LNCaP clone FGC (cell line): ENCODE measurements around the gene CIP2A.

Source experiments
- DNase-seq: peaks from one replicate; pipeline ENCODE4 v3.0.0-alpha.2; 2011; ENCODE audit warnings: low read depth
- H3K4me3 ChIP-seq: 2 replicates; pipeline ENCODE4 v1.5.1; 2011; ENCODE audit warnings: mild to moderate bottlenecking, low read depth, low read length, control low read depth
- CTCF ChIP-seq: IDR thresholded peaks from 2 replicates; pipeline ENCODE4 v1.5.1; 2012; ENCODE audit warnings: mild to moderate bottlenecking; ENCODE audit not compliant: control insufficient read depth, insufficient read depth; ENCODE audit errors: extremely low read depth

Gene CIP2A

GRCh38 chr3:108518895-108519294 is 70.3 kb downstream of the CIP2A start:
- TF ChIP-seq CTCF = no peak
- DNase-seq = no peak
- H3K4me3 ChIP-seq = no peak overlapping the region

DNA sequence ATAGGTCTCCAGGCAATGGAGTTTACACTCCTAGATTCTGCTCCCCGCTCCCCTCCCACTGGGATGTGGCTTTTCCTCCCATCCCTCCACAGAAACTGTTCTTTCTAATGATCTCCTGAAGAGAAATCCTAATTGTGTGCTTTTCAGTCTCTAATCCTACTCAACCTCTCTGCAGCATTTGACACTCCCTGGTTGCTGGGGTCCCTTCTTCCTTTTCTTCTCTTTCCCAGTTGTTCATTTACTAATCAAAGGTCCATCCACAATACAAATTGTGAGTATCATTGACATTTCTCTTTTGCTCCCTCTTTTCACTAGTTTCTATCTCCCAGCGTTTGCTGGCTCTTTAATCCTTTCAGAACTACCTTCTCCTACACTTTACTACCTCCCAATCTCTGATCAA is 72.4 kb downstream of the CIP2A start:
- DNase-seq = no peak
- H3K4me3 ChIP-seq = no peak overlapping the region
- no peak for TF ChIP-seq CTCF

DNA sequence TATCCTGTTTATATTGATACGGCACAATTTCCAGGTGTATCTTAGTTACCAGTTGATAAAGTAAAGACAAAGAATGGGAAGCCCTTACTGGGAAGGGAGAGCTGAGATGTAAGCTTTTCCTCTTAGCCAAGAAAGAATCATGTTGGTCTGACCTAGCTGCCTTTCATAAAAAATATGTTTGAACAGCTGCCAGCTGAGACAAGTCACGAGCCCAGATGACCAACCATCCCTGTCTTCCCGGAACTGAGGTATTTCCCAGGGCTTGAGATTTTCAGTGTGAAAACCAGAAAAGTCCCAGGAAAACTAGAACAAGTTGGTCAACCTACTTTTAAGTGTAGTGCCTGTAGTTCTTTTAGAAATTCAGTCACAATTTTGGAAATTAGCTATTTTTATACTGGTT is 75.3 kb downstream of the CIP2A start:
- no peak for TF ChIP-seq CTCF
- DNase-seq = no peak

GRCh38 chr3:108512671-108513070 is 76.6 kb downstream of the CIP2A start:
- DNase-seq = no peak
- no peak overlapping the region for H3K4me3 ChIP-seq
- no peak for TF ChIP-seq CTCF

More for the DNA sequence above, 75.3 kb downstream of the CIP2A start:
- no peak overlapping the region for H3K4me3 ChIP-seq

GRCh38 chr3:108511490-108511889 is 77.7 kb downstream of the CIP2A start:
- H3K4me3 ChIP-seq = no peak overlapping the region
- no peak for DNase-seq

DNA sequence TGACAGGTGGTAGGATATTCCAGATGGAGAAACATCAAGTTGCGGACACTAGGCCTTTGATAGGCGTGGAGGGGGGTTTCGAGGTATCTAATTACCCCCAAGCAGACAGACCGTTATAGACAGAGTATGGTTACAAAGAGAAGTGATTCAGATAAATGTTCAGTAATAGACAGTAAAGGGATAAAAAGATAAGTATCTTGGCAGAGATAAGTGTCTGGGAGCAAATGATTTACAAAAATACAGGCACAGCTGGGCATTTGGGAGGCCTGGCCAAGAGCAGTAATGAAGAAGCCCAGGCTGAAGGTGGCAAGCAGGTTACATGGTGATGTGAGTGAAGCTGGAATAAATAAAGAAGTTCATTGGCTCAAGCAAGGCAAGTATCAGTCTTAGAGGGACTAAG is 78.2 kb downstream of the CIP2A start:
- no peak overlapping the region for H3K4me3 ChIP-seq
- no peak for DNase-seq
- TF ChIP-seq CTCF = no peak

More at GRCh38 chr3:108511490-108511889, 77.7 kb downstream of the CIP2A start:
- no peak for TF ChIP-seq CTCF

- no peak for TF ChIP-seq CTCF
Observed at GRCh38 chr3:108510496-108510895, 78.7 kb downstream of the CIP2A start, which contains the start of gene MYH15. Gene MYH15, minus strand, starts transcription at chr3:108510596. Its CDS starts 66 bp downstream, at chr3:108510530.

More at GRCh38 chr3:108510496-108510895, 78.7 kb downstream of the CIP2A start, which contains the start of gene MYH15:
- H3K4me3 ChIP-seq = no peak within 1 kb of the TSS
- no peak for DNase-seq
